ENCODE data around the gene HPN. TPM values are rescaled to one million over a fixed set of nuclear protein-coding genes. Genes with fewer than 3 reads are reported as not detected.

Gene HPN
- total and polyA plus RNA-seq, 2 of the 13 experiments (the other 11 are each of a cell fraction or from before 2014, with no cell fraction given): 46.7 to 261 TPM

GRCh38 chr19:34997071-34997617 is 44.4 kb upstream of the HPN start (continued):
- peak; percentile 62 for TF ChIP-seq PAXIP1 (CRISPR knock-in tag; conservative IDR thresholded peaks at IDR 0.05)
- TF ChIP-seq TBX2 (CRISPR knock-in tag; IDR thresholded peaks at IDR 0.05; ENCODE audit: borderline replicate concordance): peak; percentile 25; the same call in 1 of the 2 replicates
- TF ChIP-seq ZHX2 (IDR thresholded peaks at IDR 0.05; ENCODE audit: low read depth): no peak
- no peak for TF ChIP-seq ZHX2 (CRISPR knock-in tag; IDR thresholded peaks at IDR 0.05; ENCODE audit: borderline replicate concordance)
- TF ChIP-seq ZNF570 (CRISPR knock-in tag; IDR thresholded peaks at IDR 0.05; ENCODE audit: borderline replicate concordance): no peak
- 0 out of 2 replicates have a peak, but pooled peaks have one; percentile 3 for TF ChIP-seq ZNF609 (CRISPR knock-in tag; IDR thresholded peaks at IDR 0.05; ENCODE audit: borderline replicate concordance)
- 0 out of 2 replicates have a peak, but pooled peaks have one; percentile 18 for TF ChIP-seq FOXJ3 (CRISPR knock-in tag; IDR thresholded peaks at IDR 0.05; ENCODE audit: borderline replicate concordance)
- no peak for TF ChIP-seq ZNF574 (CRISPR knock-in tag; IDR thresholded peaks at IDR 0.05)
- TF ChIP-seq KDM2A (CRISPR knock-in tag; IDR thresholded peaks at IDR 0.05; ENCODE audit: borderline replicate concordance, low read depth): no peak
